MM.1S (cell line): ENCODE data around the gene FMN1.

Source experiments
- EZH2phosphoT487 ChIP-seq: fragments of 300-600 bp; sonication (generic); IDR thresholded peaks from 2 replicates; pipeline ENCODE4 v1.6.1; 2018; ENCODE audit warnings: antibody characterized with exemption, low read length
- TF ChIP-seq, protein P1 (sequence below): fragments of 300-600 bp; sonication (generic); IDR thresholded peaks from 2 replicates; pipeline ENCODE4 v1.5.1; 2016; ENCODE audit warnings: antibody characterized with exemption, low read length, mixed read lengths

DNA sequence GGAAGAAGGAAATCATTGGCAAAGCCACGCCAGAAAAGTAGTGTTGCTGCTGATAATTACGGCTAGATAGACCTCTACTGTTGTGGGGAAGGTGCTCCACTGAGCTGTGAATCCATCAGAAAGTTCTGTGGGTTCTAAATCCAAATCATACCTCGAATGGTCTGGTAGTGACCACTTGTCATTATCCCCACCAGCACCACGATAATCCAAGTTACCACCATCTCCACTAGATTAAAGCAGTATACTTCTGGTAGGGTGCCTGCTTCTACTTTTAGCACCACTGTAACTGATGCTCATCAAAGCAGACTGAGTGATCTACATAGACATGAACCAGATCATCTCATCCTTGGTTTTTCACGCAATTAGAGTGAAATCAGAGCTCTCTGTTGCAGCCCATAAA is 185.5 kb downstream of the FMN1 start:
- TF ChIP-seq, protein P1, sequence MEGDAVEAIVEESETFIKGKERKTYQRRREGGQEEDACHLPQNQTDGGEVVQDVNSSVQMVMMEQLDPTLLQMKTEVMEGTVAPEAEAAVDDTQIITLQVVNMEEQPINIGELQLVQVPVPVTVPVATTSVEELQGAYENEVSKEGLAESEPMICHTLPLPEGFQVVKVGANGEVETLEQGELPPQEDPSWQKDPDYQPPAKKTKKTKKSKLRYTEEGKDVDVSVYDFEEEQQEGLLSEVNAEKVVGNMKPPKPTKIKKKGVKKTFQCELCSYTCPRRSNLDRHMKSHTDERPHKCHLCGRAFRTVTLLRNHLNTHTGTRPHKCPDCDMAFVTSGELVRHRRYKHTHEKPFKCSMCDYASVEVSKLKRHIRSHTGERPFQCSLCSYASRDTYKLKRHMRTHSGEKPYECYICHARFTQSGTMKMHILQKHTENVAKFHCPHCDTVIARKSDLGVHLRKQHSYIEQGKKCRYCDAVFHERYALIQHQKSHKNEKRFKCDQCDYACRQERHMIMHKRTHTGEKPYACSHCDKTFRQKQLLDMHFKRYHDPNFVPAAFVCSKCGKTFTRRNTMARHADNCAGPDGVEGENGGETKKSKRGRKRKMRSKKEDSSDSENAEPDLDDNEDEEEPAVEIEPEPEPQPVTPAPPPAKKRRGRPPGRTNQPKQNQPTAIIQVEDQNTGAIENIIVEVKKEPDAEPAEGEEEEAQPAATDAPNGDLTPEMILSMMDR: no peak
- no peak for TF ChIP-seq EZH2phosphoT487
